IPS-NIHi11 (cell line): ENCODE measurements around the gene PLA2G4D.

ENCODE experiments used
- DNase-seq: peaks from one replicate; pipeline ENCODE4 v3.0.0; 2012; ENCODE audit warnings: mixed read lengths, low spot score

PLA2G4D gene

GRCh38 chr15:42090781-42091180 is 3.6 kb downstream of the PLA2G4D start:
- no peak for DNase-seq

GRCh38 chr15:42090370-42090769 is 4.0 kb downstream of the PLA2G4D start:
- no peak for DNase-seq

- DNase-seq, result no peak
Measured at GRCh38 chr15:42089942-42090341, 4.4 kb downstream of the PLA2G4D start.

GRCh38 chr15:42088801-42089640 is 5.3 kb downstream of the PLA2G4D start:
- DNase-seq, result no peak

GRCh38 chr15:42087926-42088800 is 6.2 kb downstream of the PLA2G4D start:
- no peak for DNase-seq

- no peak for DNase-seq
Measured at GRCh38 chr15:42087460-42087859, 6.9 kb downstream of the PLA2G4D start.

- DNase-seq, result no peak
Measured at GRCh38 chr15:42085721-42086120, 8.6 kb downstream of the PLA2G4D start.

- no peak for DNase-seq
Measured at GRCh38 chr15:42085236-42085605, 9.1 kb downstream of the PLA2G4D start.

GRCh38 chr15:42084465-42085235 is 9.7 kb downstream of the PLA2G4D start:
- DNase-seq, result peak; percentile 89

GRCh38 chr15:42083916-42084315 is 10.4 kb downstream of the PLA2G4D start:
- DNase-seq, result no peak

GRCh38 chr15:42083605-42083908 is 10.8 kb downstream of the PLA2G4D start:
- no peak for DNase-seq

- DNase-seq, result no peak
Measured at GRCh38 chr15:42082823-42083604, 11.3 kb downstream of the PLA2G4D start.

GRCh38 chr15:42082141-42082540 is 12.2 kb downstream of the PLA2G4D start:
- no peak for DNase-seq

- DNase-seq, result no peak
Measured at GRCh38 chr15:42080919-42081830, 13.2 kb downstream of the PLA2G4D start.

- no peak for DNase-seq
Measured at GRCh38 chr15:42080186-42080918, 14.0 kb downstream of the PLA2G4D start.

GRCh38 chr15:42079401-42079908 is 14.9 kb downstream of the PLA2G4D start:
- no peak for DNase-seq

- no peak for DNase-seq
Measured at GRCh38 chr15:42078903-42079302, 15.5 kb downstream of the PLA2G4D start.

GRCh38 chr15:42077689-42078088 is 16.7 kb downstream of the PLA2G4D start:
- no peak for DNase-seq

GRCh38 chr15:42073418-42073817 is 20.9 kb downstream of the PLA2G4D start:
- DNase-seq, result no peak
